22Rv1 (cell line): ENCODE results near the gene CBFB.

ENCODE experiments used
- CTCF ChIP-seq: fragments of 450-650 bp; IDR thresholded peaks from 2 replicates; pipeline ENCODE4 v1.5.1; 2017; ENCODE audit warnings: mild to moderate bottlenecking
- ZFX ChIP-seq: fragments of 450-650 bp; IDR thresholded peaks from 2 replicates; pipeline ENCODE4 v1.6.1; 2017; ENCODE audit warnings: antibody characterized with exemption, borderline replicate concordance

DNA sequence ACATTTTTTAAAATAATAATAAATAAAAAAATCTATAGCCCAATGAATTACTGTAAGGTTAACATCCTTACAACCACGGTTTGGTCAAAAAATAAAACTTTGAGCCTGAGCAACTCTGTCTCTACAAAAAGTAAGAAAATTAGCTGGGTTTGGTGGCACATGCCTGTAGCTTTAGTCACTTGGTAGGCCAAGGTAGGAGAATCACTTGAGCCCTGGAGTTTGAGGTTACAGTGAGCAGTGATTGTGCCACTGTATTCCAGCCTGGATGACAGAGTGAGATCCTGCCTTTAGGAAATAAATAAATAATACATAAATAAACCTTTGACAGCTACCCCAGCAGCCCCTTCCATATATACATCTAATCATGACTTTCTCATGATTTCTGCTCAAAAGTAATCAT is 53.9 kb downstream of the CBFB start:
- TF ChIP-seq CTCF, result no peak
- TF ChIP-seq ZFX, result no peak
